Astrocyte (in vitro differentiated cells and primary cell): ENCODE results near the gene DHRS4.

Experiments
- EZH2 ChIP-seq: IDR thresholded peaks from 2 replicates; pipeline ENCODE4 v1.6.1; 2012; ENCODE audit warnings: mild to moderate bottlenecking, low read length, inconsistent platforms; ENCODE audit not compliant: insufficient read depth
- TF ChIP-seq, protein P1 (sequence below): IDR thresholded peaks from 2 replicates; pipeline ENCODE4 v1.5.1; 2011; ENCODE audit warnings: low read depth, mild to moderate bottlenecking, inconsistent platforms, low read length, moderate library complexity; ENCODE audit not compliant: insufficient read depth

DNA sequence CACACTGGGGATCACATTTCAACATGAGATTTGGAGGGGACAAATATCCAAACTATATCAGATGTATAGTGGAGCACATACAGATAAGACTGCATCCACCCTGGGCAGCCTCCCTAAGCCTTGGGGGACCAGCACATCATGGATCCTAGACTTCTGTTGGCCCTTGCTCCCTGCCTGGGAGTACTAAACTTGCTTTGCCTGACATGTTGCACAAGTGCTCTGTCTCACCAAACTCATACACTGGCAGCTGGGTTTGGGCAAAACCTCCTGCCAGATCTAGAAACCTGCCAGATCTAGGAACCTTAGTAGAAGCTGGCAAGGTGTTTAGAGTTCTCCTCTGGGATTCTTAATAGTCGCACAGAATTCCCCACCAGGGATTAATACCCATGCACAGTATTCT lies 18.4 kb upstream of the DHRS4 start:
- TF ChIP-seq, protein P1, sequence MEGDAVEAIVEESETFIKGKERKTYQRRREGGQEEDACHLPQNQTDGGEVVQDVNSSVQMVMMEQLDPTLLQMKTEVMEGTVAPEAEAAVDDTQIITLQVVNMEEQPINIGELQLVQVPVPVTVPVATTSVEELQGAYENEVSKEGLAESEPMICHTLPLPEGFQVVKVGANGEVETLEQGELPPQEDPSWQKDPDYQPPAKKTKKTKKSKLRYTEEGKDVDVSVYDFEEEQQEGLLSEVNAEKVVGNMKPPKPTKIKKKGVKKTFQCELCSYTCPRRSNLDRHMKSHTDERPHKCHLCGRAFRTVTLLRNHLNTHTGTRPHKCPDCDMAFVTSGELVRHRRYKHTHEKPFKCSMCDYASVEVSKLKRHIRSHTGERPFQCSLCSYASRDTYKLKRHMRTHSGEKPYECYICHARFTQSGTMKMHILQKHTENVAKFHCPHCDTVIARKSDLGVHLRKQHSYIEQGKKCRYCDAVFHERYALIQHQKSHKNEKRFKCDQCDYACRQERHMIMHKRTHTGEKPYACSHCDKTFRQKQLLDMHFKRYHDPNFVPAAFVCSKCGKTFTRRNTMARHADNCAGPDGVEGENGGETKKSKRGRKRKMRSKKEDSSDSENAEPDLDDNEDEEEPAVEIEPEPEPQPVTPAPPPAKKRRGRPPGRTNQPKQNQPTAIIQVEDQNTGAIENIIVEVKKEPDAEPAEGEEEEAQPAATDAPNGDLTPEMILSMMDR = no peak
- TF ChIP-seq EZH2 = no peak
